Activated naive CD8-positive, alpha-beta T cell treated with anti-CD3 and anti-CD28 coated beads, Interleukin-2, amount 10 ng/mL, durations not matched to agents 7 days and 5 days (primary cell): ENCODE data around the gene PPP1R8. TPM values are rescaled to one million over a fixed set of nuclear protein-coding genes. Genes with fewer than 3 reads are reported as not detected.
"Not testable (repeated sequence)": the region's sequence is repeated elsewhere in the genome, so short reads cannot be mapped to it uniquely, and the experiment has no call there.

ENCODE experiments used
- ATAC-seq: fragments of 150-1000 bp; cut with Tn5 transposase; one replicate; pipeline ENCODE4 v1.10.0; 2021; ENCODE audit warnings: low read depth, moderate library complexity
- POLR2A ChIA-PET: fragments of 350-600 bp; sonication (Branson Sonifier 250); formaldehyde crosslinking; loops from one replicate; lab custom pipeline; 2021; ENCODE audit warnings: antibody characterized with exemption; lab: Charles Lee
- DNase-seq: peaks from one replicate; pipeline ENCODE4 v3.0.0; 2021
- H3K27ac Mint-ChIP-seq: one replicate; pipeline ENCODE4 v1.8.0; 2022; ENCODE audit warnings: mild to moderate bottlenecking, mixed read lengths
- H3K27me3 Mint-ChIP-seq: one replicate; pipeline ENCODE4 v1.8.0; 2022; ENCODE audit warnings: mild to moderate bottlenecking, moderate library complexity, mixed read lengths
- H3K36me3 Mint-ChIP-seq: one replicate; pipeline ENCODE4 v1.8.0; 2021; ENCODE audit warnings: mild to moderate bottlenecking, mixed read lengths
- H3K4me1 Mint-ChIP-seq: one replicate; pipeline ENCODE4 v1.8.0; 2021; ENCODE audit warnings: mixed read lengths
- H3K4me3 Mint-ChIP-seq: one replicate; pipeline ENCODE4 v1.8.0; 2022; ENCODE audit warnings: mild to moderate bottlenecking, moderate library complexity, mixed read lengths
- H3K9me3 Mint-ChIP-seq: one replicate; pipeline ENCODE4 v1.8.0; 2021; ENCODE audit warnings: mixed read lengths
- total RNA-seq, 2 experiments: library from RNA; stranded (reverse); gene quantifications; one replicate each; pipeline ENCODE4 v1.2.3, GENCODE V29; 2021

Gene PPP1R8
- total RNA-seq, 2 experiments from 2014 or later: 52.9 to 54.4 TPM

DNA sequence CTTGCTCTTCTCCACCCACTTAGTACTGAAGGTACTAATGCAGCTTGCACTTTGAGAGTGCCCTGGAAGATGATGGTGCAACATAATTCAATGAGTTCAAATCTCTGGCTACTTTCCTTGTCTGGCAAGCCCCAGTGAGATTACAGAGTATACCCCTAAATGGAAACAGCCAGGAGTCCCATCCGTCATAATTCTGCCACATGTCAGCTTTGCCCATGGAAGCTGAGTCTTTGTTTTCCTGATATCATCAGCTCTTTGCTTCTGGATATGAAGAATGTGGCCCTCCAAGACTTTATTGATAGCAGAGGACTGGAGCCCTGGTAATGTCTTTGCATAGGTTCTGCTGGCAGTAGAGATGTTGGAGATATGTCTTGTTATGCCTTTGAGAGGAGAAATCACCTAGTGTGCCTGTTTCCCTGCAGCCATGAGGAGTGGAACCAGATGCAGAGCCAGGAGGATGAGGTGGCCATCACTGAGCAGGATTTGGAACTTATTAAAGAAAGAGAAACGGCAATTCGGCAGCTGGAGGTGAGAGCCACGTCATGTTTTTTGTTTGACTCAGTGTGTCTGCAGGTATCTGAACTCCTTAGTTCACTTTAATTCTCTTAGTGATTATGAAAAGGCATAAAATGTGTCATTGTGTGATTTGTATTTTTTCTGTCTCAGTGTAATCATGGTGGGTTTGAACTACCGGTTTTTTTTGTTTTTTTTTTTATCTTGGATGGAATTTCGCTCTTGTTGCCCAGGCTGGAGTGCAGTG lies 18.7 kb upstream of the PPP1R8 start:
- no peaks in the 10 kb centered on the region for H3K4me1 Mint-ChIP-seq
- H3K4me3 Mint-ChIP-seq: no peak overlapping the region
- peaks cover 12% of the 10 kb centered on the region for H3K36me3 Mint-ChIP-seq
- no peak for ATAC-seq
- H3K27me3 Mint-ChIP-seq: no peaks in the 10 kb centered on the region
- POLR2A ChIA-PET: interaction anchor here (0.7 kb wide), 1 partner anchor 38 kb away, joined by 3 read pairs; no protein-coding TSS in a partner anchor
- no peak for DNase-seq
- no peaks in the 10 kb centered on the region for H3K9me3 Mint-ChIP-seq
- no peak overlapping the region for H3K27ac Mint-ChIP-seq

DNA sequence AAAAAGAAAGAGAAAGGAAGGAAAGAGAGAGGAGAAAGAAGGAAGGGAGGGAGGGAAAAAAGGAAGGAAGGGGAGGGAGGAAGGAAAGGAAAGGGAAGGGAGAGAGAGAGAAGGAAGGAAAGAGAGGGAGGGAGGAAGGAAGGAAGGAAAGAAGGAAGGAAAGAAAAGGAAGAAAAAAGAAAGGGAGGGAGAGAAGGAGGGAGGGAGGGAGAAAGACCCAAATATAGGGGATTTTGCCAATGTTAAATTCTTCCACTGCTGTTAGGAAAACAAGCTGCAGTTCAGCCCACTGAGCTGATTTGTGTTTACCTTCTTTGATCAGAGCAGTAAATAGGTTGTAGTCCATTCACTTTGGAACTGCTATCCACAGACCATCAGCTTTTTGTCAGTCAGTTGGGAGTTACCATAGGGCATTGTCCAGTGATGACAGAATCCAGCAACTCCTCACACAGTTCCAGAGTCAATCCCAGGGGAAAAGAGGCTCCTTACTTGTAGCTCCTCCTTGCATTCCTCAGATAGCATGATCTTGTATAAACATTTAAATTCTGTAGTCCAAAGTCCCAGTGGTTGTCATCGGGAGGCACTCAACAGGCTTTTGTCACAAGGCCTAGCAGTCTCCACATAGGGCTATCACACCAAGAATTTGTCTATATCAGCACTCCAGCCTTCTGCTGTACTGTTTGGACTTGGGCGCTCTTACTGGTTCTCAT lies 13.5 kb upstream of the PPP1R8 start:
- no peak overlapping the region for H3K27ac Mint-ChIP-seq
- peaks cover 24% of the 10 kb centered on the region for H3K36me3 Mint-ChIP-seq
- ATAC-seq (no peak), DNase-seq (no peak)
- H3K4me3 Mint-ChIP-seq: no peak overlapping the region
- POLR2A ChIA-PET: no interaction called here
- H3K27me3 Mint-ChIP-seq: no peaks in the 10 kb centered on the region
- H3K4me1 Mint-ChIP-seq: no peaks in the 10 kb centered on the region
- no peaks in the 10 kb centered on the region for H3K9me3 Mint-ChIP-seq

DNA sequence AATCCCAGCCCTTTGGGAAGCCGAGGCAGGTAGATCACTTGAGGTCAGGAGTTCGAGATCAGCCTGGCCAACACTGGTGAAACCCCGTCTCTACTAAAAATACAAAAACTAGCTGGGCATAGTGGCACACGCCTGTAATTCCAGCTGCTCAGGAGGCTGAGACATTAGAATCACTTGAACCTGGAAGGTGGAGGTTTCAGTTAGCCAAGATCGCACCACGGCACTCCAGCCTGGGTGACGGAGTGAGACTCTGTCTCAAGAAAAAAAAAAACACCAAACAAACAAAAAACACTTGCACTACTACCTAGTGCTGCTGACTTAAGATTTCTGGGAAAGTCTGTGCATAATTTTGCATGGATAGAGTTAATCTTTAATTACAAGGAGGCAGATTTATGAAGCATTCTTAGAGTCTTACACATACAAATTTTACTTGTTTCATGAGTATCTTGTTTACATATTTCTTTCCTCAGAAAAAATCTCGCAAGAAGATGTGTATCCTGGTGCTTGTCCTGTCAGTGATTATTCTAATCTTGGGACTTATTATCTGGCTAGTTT lies 8.7 kb upstream of the PPP1R8 start:
- Mint-ChIP-seq H3K27me3 (no peaks in the 10 kb centered on the region), H3K4me1 (no peaks in the 10 kb centered on the region), H3K9me3 (no peaks in the 10 kb centered on the region), H3K27ac (no peak overlapping the region), H3K4me3 (no peak overlapping the region), H3K36me3 (peaks cover 14% of the 10 kb centered on the region)
- ATAC-seq (no peak), DNase-seq (no peak)
- POLR2A ChIA-PET: no interaction called here

DNA sequence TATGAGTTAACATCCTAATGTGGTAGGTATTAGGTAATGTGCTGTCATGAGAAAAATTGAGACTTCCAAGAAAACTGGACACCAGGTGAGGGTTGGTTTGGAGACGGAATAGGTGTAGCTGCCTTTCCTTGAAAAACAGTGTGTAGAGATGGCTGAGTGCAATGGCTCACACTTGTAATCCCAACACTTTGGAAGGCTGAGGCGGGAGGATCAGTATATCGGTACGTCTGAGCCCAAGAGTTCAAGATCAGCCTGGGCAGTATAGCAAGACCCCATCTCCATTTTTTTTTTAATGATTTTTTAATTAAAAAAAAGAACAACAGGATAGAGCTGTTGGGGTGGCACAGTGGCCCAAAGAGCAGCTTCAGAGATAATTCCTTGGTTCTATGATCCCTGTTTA lies 6.8 kb upstream of the PPP1R8 start:
- Mint-ChIP-seq H3K27me3 (no peaks in the 10 kb centered on the region), H3K27ac (no peak overlapping the region), H3K4me3 (no peak overlapping the region), H3K36me3 (peaks cover 9% of the 10 kb centered on the region), H3K4me1 (no peaks in the 10 kb centered on the region), H3K9me3 (no peaks in the 10 kb centered on the region)
- DNase-seq (no peak), ATAC-seq (no peak)
- POLR2A ChIA-PET: no interaction called here

DNA sequence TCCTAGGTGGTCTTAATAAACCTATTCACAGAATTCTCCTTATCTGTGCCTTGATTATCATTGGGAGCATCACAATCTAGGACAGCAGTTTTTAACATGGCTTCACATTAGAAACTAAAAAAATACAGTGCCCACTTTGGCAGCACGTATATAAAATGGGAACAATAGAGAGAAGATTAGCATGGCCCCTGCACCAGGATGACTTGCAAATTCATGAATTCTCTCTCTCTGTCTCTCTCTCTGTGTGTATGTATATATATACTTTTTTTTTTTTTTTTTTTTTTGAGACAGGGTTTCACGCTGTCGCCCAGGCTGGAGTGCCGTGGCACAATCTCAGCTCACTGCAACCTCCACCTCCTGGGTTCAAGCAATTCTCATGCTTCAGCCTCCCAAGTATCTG lies 6.2 kb upstream of the PPP1R8 start:
- no peaks in the 10 kb centered on the region for H3K4me1 Mint-ChIP-seq
- POLR2A ChIA-PET: no interaction called here
- ATAC-seq: no peak
- H3K4me3 Mint-ChIP-seq: no peak overlapping the region
- H3K27me3 Mint-ChIP-seq: no peaks in the 10 kb centered on the region
- H3K36me3 Mint-ChIP-seq: peaks cover 7% of the 10 kb centered on the region
- H3K9me3 Mint-ChIP-seq: no peaks in the 10 kb centered on the region
- no peak for DNase-seq
- H3K27ac Mint-ChIP-seq: no peak overlapping the region

DNA sequence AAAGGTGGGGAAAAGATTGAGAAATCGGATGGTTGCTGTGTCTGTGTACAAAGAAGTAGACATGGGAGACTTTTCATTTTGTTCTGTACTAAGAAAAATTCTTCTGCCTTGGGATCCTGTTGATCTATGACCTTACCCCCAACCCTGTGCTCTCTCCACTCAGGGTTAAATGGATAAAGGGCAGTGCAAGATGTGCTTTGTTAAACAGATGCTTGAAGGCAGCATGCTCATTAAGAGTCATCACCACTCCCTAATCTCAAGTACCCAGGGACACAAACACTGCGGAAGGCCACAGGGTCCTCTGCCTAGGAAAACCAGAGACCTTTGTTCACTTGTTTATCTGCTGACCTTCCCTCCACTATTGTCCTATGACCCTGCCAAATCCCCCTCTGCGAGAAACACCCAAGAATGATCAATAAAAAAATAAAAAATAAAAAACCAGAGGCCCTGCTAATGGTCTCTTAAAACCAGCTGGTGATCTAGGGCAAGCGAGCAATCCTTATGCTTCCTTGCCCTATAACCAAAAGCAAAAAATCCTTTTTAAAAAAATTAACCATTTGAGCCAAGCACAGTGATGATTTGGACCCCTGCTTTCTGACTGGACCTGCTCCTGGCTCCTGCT lies 1.1 kb upstream of the PPP1R8 start:
- not testable (repeated sequence) for H3K27ac Mint-ChIP-seq, ATAC-seq, H3K9me3 Mint-ChIP-seq, H3K36me3 Mint-ChIP-seq, DNase-seq, H3K27me3 Mint-ChIP-seq
- Mint-ChIP-seq H3K4me3 (peak overlapping the region; percentile 88), H3K4me1 (peaks cover 20% of the 10 kb centered on the region)
- POLR2A ChIA-PET: interaction anchor here (0.7 to 3.5 kb wide), 5 partner anchors 55 to 364 kb away, joined by 3 to 15 read pairs (median 4); partner anchors contain the start of gene FAM76A

DNA sequence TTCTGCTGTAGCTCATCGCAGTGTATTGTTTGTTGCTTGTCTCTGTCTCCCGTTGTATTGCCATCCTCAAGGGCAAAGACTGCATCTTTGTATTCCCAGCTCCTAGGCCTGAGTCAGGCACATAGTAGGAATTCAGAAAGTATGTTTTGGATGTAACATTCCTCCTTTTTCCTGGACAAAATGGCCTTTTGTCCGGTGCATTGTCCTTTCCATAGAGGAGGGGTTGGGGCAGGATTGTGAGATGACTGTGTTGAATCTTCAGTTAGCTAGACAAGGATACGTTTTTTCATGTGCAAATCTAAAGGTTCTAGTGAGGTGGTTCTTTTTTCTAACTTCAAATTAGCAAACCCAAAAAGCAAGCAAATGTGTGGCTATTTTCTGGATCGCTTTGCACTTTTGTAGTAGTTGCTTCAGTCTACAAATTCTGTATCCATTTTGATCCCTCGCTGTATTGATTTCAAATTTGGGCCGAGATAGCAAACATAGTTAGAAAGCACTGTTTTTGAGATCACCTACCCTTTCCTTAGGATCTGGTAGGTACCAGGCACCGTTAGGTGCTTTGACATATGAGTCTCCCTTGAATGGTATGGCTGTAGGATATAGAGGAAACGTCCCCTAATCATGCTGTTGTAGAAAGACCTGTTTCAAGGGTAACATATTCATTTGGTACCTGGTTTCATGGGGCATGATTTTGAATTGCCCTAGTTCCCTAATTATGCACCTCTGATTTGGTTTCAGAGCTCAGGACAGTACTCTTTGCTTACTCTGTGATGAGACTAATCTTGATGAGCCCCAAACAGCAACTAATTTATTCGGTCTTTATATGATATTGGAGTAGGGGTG lies 1.2 kb downstream of the PPP1R8 start:
- peaks cover 27% of the 10 kb centered on the region for H3K4me1 Mint-ChIP-seq
- H3K9me3 Mint-ChIP-seq: no peaks in the 10 kb centered on the region
- H3K27ac Mint-ChIP-seq: peak overlapping the region; percentile 82
- DNase-seq (no peak), ATAC-seq (no peak)
- peak overlapping the region; percentile 88 for H3K4me3 Mint-ChIP-seq
- POLR2A ChIA-PET: interaction anchor here (1.3 to 3.5 kb wide), 3 partner anchors 58 to 160 kb away, joined by 3 to 15 read pairs (median 6); partner anchors contain the start of genes FAM76A and IFI6
- no peaks in the 10 kb centered on the region for H3K27me3 Mint-ChIP-seq
- peaks cover under 1% of the 10 kb centered on the region for H3K36me3 Mint-ChIP-seq

DNA sequence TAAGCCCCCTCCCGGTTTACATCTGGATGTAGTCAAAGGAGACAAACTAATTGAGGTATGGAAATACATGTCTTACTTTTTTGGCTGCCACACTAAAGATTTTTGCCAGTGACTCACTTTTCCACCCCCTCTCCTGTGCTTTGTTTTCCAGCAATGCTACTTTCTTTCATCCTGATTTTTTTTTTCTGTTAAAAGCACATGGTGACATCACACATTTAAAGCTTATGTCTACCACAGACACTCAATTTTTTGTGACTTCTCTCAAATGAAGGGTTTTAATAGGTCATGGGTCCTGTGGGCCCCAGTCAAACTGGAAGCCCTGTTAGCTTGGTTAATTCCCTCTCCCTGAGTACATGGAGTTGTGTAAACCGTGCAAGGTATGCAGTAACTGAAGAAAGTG lies 2.2 kb downstream of the PPP1R8 start:
- Mint-ChIP-seq H3K36me3 (peaks cover 4% of the 10 kb centered on the region), H3K27me3 (no peaks in the 10 kb centered on the region), H3K4me3 (no peak overlapping the region), H3K9me3 (no peaks in the 10 kb centered on the region), H3K27ac (no peak overlapping the region), H3K4me1 (peaks cover 27% of the 10 kb centered on the region)
- no peak for DNase-seq
- POLR2A ChIA-PET: interaction anchor here (1.3 to 3.5 kb wide), 2 partner anchors 107 to 161 kb away, joined by 3 to 15 read pairs; partner anchors contain the start of genes FAM76A and IFI6
- no peak for ATAC-seq

DNA sequence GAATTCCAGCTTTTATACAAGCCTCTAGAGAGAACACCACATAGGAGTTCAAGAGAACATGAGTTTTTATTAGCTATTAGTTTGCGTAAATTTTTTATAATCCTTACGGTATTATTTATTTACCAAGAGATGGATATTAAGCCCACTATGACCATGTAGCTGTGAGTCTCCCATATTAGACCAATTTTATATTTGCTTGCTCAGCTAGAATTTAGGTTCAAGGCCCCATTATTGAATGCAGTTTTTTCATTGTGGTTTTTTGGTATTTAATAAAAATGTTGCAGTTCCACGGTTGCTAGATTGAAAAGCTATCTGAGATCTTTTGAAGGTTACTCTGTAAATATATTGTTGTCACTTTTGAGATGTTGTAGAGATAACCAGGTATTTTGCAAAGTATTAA lies 2.9 kb downstream of the PPP1R8 start:
- POLR2A ChIA-PET: interaction anchor here (1.3 to 3.5 kb wide), 2 partner anchors 107 to 162 kb away, joined by 3 to 15 read pairs; partner anchors contain the start of genes FAM76A and IFI6
- Mint-ChIP-seq H3K9me3 (no peaks in the 10 kb centered on the region), H3K27ac (no peak overlapping the region), H3K27me3 (no peaks in the 10 kb centered on the region), H3K4me1 (peaks cover 27% of the 10 kb centered on the region), H3K36me3 (peaks cover 4% of the 10 kb centered on the region), H3K4me3 (no peak overlapping the region)
- DNase-seq: no peak
- ATAC-seq: no peak

DNA sequence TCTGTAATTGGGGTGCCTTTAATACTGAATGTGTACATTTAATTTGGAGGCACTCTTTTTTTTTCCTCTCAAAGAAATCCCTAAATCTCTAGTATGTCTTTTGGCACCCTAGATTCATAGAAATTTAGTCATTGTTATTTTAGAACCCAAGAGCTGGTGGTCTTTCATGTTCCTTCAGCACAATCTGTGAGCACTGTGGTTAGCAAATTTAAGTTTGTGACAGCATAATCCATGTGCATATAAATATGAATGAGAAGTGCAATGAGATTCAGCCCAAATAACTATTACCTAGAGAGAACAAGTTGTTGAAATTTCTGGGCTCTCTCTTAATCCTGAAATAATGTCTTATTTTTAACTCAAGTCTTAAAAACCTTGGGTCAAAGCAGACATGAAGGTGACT lies 4.5 kb downstream of the PPP1R8 start:
- no peak overlapping the region for H3K4me3 Mint-ChIP-seq

DNA sequence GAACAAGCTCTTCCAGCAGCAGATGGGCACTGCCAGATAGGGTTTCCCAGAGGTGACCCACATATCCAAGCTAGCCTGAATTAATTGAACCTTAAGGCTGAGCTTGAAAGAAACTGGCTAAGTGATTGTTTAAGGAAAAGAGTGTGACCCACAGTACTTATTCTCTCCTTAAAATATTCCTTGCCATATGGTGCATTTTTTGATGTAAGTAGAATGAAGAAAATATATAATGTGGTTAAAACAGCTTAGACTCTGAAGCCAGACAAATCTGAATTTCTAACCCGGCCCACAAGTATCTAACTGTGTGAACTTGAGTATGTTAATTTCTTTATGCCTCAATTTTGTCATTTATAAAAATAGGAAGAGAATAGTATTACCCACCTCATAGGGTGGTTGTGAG lies 4.9 kb downstream of the PPP1R8 start:
- DNase-seq: no peak
- POLR2A ChIA-PET: no interaction called here
- H3K36me3 Mint-ChIP-seq: peaks cover 7% of the 10 kb centered on the region
- H3K27ac Mint-ChIP-seq: no peak overlapping the region
- no peaks in the 10 kb centered on the region for H3K9me3 Mint-ChIP-seq
- ATAC-seq: no peak
- H3K4me1 Mint-ChIP-seq: peaks cover 27% of the 10 kb centered on the region
- H3K27me3 Mint-ChIP-seq: no peaks in the 10 kb centered on the region
- H3K4me3 Mint-ChIP-seq: no peak overlapping the region

More for the DNA sequence above, 4.5 kb downstream of the PPP1R8 start:
- no peaks in the 10 kb centered on the region for H3K27me3 Mint-ChIP-seq
- H3K9me3 Mint-ChIP-seq: no peaks in the 10 kb centered on the region
- DNase-seq: no peak
- H3K4me1 Mint-ChIP-seq: peaks cover 27% of the 10 kb centered on the region
- POLR2A ChIA-PET: no interaction called here
- H3K27ac Mint-ChIP-seq: no peak overlapping the region
- H3K36me3 Mint-ChIP-seq: peaks cover 7% of the 10 kb centered on the region
- no peak for ATAC-seq

DNA sequence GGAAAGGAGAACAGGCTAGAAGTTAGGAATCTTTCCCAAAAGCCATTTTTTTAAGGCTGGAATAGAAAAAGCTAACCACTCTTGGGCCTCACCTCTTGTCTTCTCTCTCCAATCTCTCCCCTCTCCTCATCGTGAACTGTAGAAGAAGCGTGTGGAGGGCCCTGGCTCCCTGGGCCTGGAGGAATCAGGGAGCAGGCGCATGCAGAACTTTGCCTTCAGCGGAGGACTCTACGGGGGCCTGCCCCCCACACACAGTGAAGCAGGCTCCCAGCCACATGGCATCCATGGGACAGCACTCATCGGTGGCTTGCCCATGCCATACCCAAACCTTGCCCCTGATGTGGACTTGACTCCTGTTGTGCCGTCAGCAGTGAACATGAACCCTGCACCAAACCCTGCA lies 19.4 kb downstream of the PPP1R8 start:
- no peak overlapping the region for H3K4me3 Mint-ChIP-seq
- no peaks in the 10 kb centered on the region for H3K9me3 Mint-ChIP-seq
- H3K27ac Mint-ChIP-seq: no peak overlapping the region
- H3K4me1 Mint-ChIP-seq: no peaks in the 10 kb centered on the region
- ATAC-seq: no peak
- DNase-seq: no peak
- POLR2A ChIA-PET: no interaction called here
- peaks cover 20% of the 10 kb centered on the region for H3K36me3 Mint-ChIP-seq
- H3K27me3 Mint-ChIP-seq: no peaks in the 10 kb centered on the region
